Activated T-helper 2 cell treated with anti-CD3 and anti-CD28 coated beads, Interferon-gamma antibody, Interleukin-2, Interleukin-4, amounts not matched to agents 10 μg/mL and 5 μg/mL and 100 μg/mL, durations not matched to agents 14 hours and 24 hours and 36 hours (primary cell): ENCODE measurements around the gene IL17REL. TPM values are rescaled to one million over a fixed set of nuclear protein-coding genes. Genes with fewer than 3 reads are reported as not detected.

Experiments used
- DNase-seq: peaks from one replicate; pipeline ENCODE4 v3.0.0; 2021; ENCODE audit warnings: low spot score
- H3K27ac Mint-ChIP-seq: one replicate; pipeline ENCODE4 v1.8.0; 2021; ENCODE audit warnings: mixed read lengths
- H3K27me3 Mint-ChIP-seq: one replicate; pipeline ENCODE4 v1.8.0; 2021; ENCODE audit warnings: low read depth, mixed read lengths
- H3K36me3 Mint-ChIP-seq: one replicate; pipeline ENCODE4 v1.8.0; 2021; ENCODE audit warnings: low read depth, mixed read lengths
- H3K4me1 Mint-ChIP-seq: one replicate; pipeline ENCODE4 v1.8.0; 2021; ENCODE audit warnings: low read depth, mixed read lengths
- H3K4me3 Mint-ChIP-seq: one replicate; pipeline ENCODE4 v1.8.0; 2021; ENCODE audit warnings: low read depth, mild to moderate bottlenecking, moderate library complexity, mixed read lengths
- H3K9me3 Mint-ChIP-seq: one replicate; pipeline ENCODE4 v1.8.0; 2021; ENCODE audit warnings: mixed read lengths
- intact Hi-C: fragments of 100-400 bp; cut with micrococcal nuclease; formaldehyde crosslinking; loops from one replicate; pipeline ENCODE4 v1.15.1; 2023
- total RNA-seq: library from RNA; stranded (reverse); gene quantifications from 2 replicates; pipeline ENCODE4 v1.2.3, GENCODE V29; 2022

The IL17REL gene
- total RNA-seq, 1 donor from 2014 or later: not detected

DNA sequence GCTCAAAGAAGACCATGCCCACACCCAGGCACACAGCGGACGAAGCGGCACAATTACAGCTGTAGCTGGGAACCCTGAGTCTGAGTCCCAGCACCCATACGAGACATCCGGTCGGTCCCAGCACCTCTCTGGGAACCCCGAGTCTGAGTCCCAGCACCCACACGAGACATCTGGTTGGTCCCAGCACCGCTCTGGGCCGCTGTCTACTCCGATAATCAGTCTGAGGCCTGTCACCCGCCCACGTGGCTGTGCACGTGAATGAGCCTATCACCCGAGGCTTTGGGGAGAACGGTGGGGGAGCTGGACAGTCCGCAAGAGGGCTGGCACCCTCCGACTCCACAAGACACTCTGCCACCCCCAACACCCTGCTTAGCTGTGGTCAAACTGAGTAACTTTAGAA lies 39.4 kb upstream of the IL17REL start:
- intact Hi-C loops: no loop called here
- H3K4me1 Mint-ChIP-seq: no peaks in the 10 kb centered on the region
- peaks cover 2% of the 10 kb centered on the region for H3K27me3 Mint-ChIP-seq
- DNase-seq: no peak
- no peak overlapping the region for H3K27ac Mint-ChIP-seq
- no peaks in the 10 kb centered on the region for H3K36me3 Mint-ChIP-seq
- H3K4me3 Mint-ChIP-seq: no peak overlapping the region
- peaks cover 11% of the 10 kb centered on the region for H3K9me3 Mint-ChIP-seq

DNA sequence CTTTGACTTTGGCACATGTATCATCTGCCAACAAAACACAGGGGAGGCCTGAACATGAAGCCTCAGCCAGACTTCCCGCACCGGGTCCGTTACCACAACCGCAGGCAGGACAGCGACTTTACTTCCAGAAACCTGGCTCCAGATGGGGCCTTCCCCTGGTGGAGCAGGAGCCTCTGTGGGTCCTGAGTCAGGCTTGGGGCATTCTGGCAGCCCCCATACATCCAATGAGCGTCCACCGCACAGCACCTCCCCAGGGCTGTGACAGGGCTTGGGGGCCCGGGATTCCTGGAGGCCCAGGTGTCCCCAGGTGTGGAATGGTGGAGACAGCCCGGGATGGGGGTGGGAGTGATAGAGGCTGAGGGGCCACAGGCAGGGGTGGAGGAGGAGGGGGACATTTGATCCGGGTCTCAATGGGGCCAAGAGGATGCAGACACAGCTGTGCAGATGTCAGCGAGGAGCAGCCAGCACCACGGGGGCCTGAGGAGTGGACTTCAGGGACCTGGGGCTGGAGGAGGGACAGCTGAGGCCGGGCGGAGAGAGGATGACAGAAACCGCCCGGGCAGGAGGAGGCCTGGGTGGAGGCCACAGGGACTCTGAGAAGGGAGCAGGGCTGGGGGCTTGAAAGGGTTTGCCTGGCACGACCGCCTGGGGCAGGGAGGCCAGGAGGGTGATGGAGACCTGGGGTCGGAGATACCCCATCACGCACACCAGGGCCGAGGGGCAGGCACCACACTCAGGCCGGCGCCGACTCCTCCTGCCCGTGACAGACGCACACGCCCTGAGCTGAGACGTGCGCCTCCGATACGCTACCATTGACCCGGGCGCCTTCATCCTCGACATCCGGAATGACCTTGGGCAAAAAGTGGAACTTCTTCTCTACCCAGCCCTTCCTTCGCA lies 37.0 kb upstream of the IL17REL start:
- H3K4me1 Mint-ChIP-seq: no peaks in the 10 kb centered on the region
- intact Hi-C loops: no loop called here
- peaks cover 11% of the 10 kb centered on the region for H3K9me3 Mint-ChIP-seq
- H3K4me3 Mint-ChIP-seq: no peak overlapping the region
- H3K27ac Mint-ChIP-seq: no peak overlapping the region
- H3K36me3 Mint-ChIP-seq: no peaks in the 10 kb centered on the region
- no peak for DNase-seq
- H3K27me3 Mint-ChIP-seq: no peaks in the 10 kb centered on the region

DNA sequence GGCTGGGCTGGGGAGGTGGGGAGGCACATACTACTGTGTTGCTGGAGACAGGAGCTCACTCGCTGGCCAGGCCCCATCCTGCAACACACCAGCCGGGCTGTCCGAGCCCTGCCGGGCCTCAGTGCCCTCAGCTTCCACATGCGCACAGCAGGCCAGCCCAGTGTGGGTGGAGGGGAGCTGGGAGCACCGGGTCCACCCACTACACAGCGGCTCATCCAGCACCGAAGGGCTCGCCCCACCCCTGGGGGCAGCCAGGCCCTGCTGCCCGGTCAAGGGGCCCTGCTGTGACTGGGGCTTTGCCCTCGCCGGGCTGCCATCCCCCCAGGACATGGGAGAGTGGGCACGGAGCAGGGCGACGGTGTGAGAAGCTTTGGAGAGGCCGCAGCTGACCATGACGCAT lies 36.3 kb upstream of the IL17REL start:
- Mint-ChIP-seq H3K36me3 (no peaks in the 10 kb centered on the region), H3K27ac (no peak overlapping the region), H3K4me1 (no peaks in the 10 kb centered on the region), H3K4me3 (no peak overlapping the region), H3K9me3 (peaks cover 9% of the 10 kb centered on the region), H3K27me3 (peaks cover 3% of the 10 kb centered on the region)
- intact Hi-C loops: no loop called here
- no peak for DNase-seq

DNA sequence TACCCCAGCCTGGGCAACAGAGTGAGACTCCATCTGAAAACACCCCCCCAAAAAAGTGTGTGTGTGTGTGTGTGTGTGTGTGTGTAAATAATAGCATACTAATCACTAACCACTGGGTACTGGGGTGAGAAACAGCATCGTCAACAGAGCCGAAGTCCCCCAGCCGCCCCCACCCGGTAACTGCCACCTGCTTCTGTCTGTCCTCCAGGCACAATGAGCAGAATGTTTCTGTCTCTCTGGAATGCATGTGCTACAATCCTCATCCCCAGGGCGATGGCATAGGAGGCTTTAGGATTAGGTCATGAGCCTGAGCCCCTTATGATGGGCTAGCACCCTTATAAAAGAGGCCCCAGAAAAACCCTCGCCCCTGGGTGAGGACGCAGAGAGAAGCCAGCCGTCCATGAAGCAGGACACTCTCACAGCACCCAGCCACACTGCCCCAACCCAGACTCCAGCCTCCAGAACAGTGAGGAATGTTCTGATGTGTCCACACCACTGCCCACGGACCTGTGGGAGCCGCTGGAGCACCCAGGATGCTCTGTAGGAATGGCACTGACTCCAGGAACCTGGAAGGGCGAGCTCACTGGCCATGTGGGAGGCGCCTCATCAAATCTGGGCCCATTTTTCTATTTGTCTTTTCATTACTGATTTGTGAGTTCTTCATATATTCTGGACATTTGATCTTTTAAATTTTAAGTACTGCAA lies 35.6 kb upstream of the IL17REL start:
- intact Hi-C loops: no loop called here

DNA sequence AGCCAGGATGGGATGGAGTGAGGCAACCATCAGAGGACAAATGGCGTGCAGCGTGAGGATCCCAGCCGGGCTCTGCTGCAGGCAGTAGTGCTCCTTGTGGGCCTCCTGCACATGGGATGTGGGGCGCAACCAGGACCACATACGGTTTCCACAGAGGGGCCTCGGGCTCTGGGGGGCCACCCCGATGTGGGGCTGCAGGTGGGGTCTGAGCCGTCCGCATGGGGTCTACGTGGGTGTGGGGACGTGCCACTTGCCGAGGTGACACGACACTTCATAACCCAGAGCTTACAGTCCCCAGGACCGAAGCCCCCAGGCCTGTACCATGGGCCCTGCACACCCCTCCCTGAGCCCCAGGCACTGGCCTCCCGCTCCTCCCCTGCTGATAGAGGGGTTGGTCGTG lies 34.8 kb upstream of the IL17REL start:
- Mint-ChIP-seq H3K27me3 (peaks cover 10% of the 10 kb centered on the region), H3K9me3 (peaks cover 4% of the 10 kb centered on the region), H3K4me3 (no peak overlapping the region), H3K27ac (no peak overlapping the region), H3K4me1 (no peaks in the 10 kb centered on the region), H3K36me3 (no peaks in the 10 kb centered on the region)
- intact Hi-C loops: no loop called here
- no peak for DNase-seq

More for the DNA sequence above, 35.6 kb upstream of the IL17REL start:
- no peak for DNase-seq
- H3K27ac Mint-ChIP-seq: no peak overlapping the region
- H3K27me3 Mint-ChIP-seq: peaks cover 8% of the 10 kb centered on the region
- no peak overlapping the region for H3K4me3 Mint-ChIP-seq
- H3K9me3 Mint-ChIP-seq: peaks cover 6% of the 10 kb centered on the region
- H3K36me3 Mint-ChIP-seq: no peaks in the 10 kb centered on the region
- no peaks in the 10 kb centered on the region for H3K4me1 Mint-ChIP-seq

DNA sequence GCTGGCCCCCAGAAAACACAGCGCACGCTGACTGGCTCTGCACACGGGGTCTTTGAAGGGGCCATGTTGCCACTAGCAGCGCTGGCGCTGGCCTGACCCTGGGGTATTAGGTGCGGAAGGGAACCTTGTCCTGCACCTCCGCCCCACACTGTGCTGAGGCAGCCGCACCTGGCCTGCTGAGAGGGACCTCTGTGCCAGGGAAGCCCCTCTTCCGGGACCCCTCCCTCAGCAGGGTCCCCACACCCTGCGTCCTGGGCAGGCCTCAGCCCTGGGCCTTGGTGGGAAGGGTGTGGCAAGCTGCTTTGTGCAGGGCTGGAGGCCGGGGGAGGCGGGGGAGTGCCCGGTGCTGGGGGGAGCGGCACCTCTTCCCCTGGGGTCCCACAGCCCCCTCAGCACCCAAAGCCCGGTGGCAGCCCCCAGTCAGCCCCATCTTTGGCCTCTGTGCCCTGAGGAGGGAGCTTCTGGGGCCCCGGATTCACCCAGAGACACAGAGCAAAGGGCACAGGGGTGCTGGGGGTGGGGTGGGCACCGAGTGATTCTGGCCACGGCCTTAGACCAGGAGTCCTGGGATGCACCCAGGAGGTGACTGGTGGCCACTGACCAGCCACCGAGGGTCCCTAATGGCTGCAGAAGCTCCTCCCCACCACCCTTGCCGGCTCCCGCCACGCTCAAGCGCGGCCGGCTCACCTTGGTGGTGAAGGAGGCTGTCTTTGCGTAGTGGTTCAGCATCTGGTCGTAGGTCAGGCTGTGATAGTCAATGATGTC lies 34.1 kb upstream of the IL17REL start:
- Mint-ChIP-seq H3K27me3 (peaks cover 12% of the 10 kb centered on the region), H3K36me3 (no peaks in the 10 kb centered on the region), H3K4me3 (no peak overlapping the region), H3K4me1 (no peaks in the 10 kb centered on the region), H3K9me3 (no peaks in the 10 kb centered on the region), H3K27ac (no peak overlapping the region)
- DNase-seq: no peak
- intact Hi-C loops: no loop called here

DNA sequence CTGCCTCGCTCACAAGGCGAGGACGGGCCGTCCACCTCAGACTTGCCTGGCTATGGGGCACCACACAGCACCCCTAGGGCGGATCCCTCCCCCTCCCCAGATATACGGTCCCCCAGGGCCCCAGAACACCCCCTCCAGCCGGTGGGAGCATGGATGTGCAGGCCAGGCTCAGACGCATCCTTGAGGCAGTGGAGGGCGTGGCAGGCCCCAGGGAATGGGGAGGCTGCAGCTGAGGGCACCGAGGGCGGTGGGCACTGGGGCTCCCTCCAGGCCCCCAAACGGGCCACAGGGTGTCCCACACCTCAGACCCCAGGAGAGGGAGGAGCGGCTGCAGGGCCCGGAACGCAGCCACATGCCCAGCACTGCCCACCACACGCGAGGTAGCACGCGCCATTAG lies 33.5 kb upstream of the IL17REL start:
- Mint-ChIP-seq H3K36me3 (no peaks in the 10 kb centered on the region), H3K4me3 (no peak overlapping the region), H3K27ac (no peak overlapping the region), H3K27me3 (peaks cover 12% of the 10 kb centered on the region), H3K4me1 (no peaks in the 10 kb centered on the region), H3K9me3 (no peaks in the 10 kb centered on the region)
- intact Hi-C loops: no loop called here
- no peak for DNase-seq

DNA sequence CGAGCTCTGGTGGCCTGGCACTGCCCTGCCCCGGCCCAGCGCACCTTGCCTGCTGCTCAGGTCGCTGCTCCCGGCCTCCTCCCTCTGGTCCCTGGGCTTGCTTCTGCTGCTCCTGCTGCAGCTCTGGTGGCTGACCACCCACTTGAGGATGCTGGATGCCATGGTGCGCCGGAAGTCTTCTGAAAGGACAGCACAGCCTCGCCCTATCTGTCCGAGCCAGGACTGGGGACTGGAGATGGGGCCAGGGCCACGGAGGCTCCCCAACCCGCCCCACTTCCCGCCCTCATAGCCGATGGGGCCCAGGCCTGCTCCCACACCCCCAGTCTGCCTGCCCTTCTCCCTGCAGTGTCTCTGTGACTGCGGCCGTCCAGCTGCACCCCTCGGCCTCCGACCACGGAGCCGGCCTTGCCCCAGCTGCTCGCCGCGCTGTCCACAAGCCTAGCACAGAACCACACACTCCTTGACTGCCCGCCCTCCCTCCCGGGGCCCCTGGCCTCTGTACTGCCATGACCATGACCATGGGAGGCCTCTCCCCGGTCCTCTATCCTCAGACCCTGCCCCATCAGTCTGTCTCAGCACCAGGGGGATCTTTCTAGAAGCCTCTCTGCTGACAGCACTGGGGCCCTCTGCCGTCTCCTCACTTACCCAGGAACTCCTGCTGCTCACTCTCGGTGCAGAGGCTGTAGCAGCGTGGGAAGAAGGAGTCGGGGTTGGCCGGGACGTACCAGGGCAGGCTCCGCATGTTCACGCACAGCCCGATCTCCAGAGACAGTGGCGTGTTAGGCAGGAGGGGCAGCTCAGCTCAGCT lies 32.9 kb upstream of the IL17REL start:
- no peak overlapping the region for H3K4me3 Mint-ChIP-seq
- no peaks in the 10 kb centered on the region for H3K36me3 Mint-ChIP-seq
- DNase-seq: no peak
- H3K9me3 Mint-ChIP-seq: no peaks in the 10 kb centered on the region
- intact Hi-C loops: no loop called here
- no peaks in the 10 kb centered on the region for H3K4me1 Mint-ChIP-seq
- peaks cover 12% of the 10 kb centered on the region for H3K27me3 Mint-ChIP-seq
- no peak overlapping the region for H3K27ac Mint-ChIP-seq

DNA sequence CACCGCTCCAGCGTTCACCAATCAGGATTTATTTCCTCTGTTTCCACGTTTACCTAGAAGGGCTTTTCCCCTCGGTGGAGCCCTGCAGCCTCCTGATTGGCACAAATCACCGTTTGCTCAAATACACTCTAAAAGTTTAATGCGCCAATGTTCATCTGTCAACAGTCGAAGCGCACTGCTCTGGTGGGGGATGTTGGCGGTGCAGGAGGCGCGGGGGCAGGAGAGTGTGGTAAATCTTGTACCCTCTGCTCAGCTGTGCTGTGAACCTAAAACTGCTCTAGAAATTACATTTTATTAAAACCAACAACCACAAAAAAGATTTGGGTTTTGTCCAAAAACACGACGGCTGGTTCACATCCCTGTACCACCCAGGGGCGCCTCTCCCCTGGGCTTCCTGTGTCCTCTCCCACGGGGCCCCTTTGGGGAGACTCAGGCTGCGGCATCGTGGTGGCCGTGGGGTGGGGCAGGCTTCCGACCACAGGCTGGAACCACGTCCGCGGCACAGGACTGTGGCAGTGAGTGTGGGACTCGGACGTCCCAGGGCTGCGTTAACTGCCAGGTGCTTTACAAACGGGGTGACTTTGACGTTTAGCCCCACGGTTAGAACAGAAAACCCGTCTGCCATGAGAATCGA lies 32.0 kb upstream of the IL17REL start:
- H3K36me3 Mint-ChIP-seq: no peaks in the 10 kb centered on the region
- intact Hi-C loops: no loop called here
- no peaks in the 10 kb centered on the region for H3K9me3 Mint-ChIP-seq
- H3K4me3 Mint-ChIP-seq: no peak overlapping the region
- H3K4me1 Mint-ChIP-seq: no peaks in the 10 kb centered on the region
- no peak for DNase-seq
- no peak overlapping the region for H3K27ac Mint-ChIP-seq
- H3K27me3 Mint-ChIP-seq: peaks cover 12% of the 10 kb centered on the region

DNA sequence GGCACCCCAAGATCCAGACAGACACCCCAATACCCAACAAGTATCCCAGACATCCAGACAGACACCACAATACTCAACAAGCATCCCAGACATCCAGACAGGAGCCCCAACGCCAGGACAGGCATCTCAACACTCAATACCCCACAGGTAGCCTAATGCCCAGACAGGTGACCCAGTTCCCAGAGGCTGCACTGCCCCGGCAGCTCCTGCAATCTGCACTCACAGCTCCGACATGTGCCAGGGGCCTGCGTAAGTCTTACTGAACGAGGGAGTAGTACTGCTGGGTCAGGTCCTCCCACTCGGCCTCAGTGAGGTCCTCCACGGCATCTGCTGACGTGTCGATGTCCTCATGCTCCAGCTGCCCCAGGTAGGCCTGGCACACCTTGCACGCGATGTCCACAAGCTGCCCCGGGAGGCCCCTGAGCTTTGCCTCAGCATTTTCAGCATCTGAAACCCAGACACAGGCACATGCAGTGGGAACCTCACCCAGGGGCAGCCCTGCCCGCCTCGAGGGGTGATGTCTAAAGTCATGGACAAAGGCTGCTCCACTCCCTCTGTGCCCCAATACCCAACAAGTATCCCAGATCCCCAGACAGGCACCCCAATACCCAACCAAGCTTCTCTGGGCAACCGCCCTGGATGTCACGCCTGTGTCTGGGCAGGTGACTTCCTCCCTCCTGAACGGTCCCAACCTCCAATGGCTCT lies 28.9 kb upstream of the IL17REL start:
- H3K9me3 Mint-ChIP-seq: no peaks in the 10 kb centered on the region
- no peaks in the 10 kb centered on the region for H3K4me1 Mint-ChIP-seq
- no peak overlapping the region for H3K27ac Mint-ChIP-seq
- no peak for DNase-seq
- peaks cover 14% of the 10 kb centered on the region for H3K27me3 Mint-ChIP-seq
- H3K4me3 Mint-ChIP-seq: no peak overlapping the region
- no peaks in the 10 kb centered on the region for H3K36me3 Mint-ChIP-seq
- intact Hi-C loops: no loop called here

DNA sequence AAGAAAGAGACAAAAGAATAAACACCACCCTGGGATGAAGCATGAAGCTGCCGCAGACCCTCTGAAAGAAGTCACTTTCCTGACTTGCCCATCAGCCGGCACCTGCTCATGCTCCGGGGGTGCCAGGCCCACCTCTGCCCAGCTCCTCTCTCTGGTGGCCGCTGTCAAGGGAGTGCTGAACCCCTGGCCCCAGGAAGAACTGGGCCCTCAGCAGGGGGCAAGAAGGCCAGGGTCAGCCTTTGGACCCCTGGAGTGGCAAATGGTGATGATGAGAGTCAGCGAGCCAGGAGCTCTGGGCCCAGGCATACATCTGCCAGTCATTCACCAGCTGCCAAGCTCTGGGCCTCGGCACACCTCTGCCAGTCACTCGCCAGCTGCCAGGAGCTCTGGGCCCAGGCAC lies 28.2 kb upstream of the IL17REL start:
- Mint-ChIP-seq H3K36me3 (no peaks in the 10 kb centered on the region), H3K4me1 (no peaks in the 10 kb centered on the region), H3K27me3 (peaks cover 14% of the 10 kb centered on the region), H3K27ac (no peak overlapping the region), H3K4me3 (no peak overlapping the region), H3K9me3 (no peaks in the 10 kb centered on the region)
- no peak for DNase-seq
- intact Hi-C loops: no loop called here
